Ovary (tissue), 3 donors: ENCODE results near the gene GRID2.

Experiments
- EP300 ChIP-seq: sonication (generic); formaldehyde crosslinking; IDR thresholded peaks from one replicate; pipeline ENCODE4 v1.6.1; 2017; ENCODE audit warnings: antibody characterized with exemption
- POLR2A ChIP-seq: fragments of 450-650 bp; IDR thresholded peaks from one replicate; pipeline ENCODE4 v1.6.1; 2017; ENCODE audit warnings: antibody characterized with exemption, mild to moderate bottlenecking, moderate library complexity
- TF ChIP-seq, protein P1 (sequence below), 3 donors: fragments of 450-650 bp in 2 of 3; fragments of 200-600 bp in 1 of 3; IDR thresholded peaks; one replicate each; pipeline versions ENCODE4 v1.5.1 to v1.8.0; 2016 to 2022; ENCODE audit warnings: antibody characterized with exemption in 3 of 3, mild to moderate bottlenecking in 1 of 3
- donor health status: DM: no; HTN: no; CAD: no.

DNA sequence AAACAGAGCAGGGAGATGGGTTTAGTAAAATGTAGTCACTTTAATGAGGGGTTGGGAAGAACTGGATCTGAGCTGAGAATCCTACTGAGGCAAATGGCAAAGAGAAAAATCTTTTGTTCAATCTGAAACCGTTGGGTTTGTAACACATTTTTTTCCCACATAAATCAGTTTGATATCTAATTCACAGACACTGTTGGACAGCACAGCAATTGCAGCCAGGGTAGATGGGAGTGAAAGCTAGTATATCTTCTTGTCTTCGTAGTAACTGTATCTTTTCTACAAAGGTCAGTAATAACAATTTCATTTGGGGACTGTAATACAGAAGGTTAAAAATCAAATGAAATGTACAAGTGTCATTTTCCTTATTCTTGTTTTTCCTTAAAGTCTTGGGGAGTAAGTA lies 875.3 kb downstream of the GRID2 start:
- TF ChIP-seq, protein P1, sequence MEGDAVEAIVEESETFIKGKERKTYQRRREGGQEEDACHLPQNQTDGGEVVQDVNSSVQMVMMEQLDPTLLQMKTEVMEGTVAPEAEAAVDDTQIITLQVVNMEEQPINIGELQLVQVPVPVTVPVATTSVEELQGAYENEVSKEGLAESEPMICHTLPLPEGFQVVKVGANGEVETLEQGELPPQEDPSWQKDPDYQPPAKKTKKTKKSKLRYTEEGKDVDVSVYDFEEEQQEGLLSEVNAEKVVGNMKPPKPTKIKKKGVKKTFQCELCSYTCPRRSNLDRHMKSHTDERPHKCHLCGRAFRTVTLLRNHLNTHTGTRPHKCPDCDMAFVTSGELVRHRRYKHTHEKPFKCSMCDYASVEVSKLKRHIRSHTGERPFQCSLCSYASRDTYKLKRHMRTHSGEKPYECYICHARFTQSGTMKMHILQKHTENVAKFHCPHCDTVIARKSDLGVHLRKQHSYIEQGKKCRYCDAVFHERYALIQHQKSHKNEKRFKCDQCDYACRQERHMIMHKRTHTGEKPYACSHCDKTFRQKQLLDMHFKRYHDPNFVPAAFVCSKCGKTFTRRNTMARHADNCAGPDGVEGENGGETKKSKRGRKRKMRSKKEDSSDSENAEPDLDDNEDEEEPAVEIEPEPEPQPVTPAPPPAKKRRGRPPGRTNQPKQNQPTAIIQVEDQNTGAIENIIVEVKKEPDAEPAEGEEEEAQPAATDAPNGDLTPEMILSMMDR (IDR thresholded peaks at IDR 0.05): no peak
- TF ChIP-seq POLR2A (no peak), EP300 (no peak)
